Gastroesophageal sphincter (tissue), 4 donors: ENCODE results near the gene MKNK2. TPM values are rescaled to one million over a fixed set of nuclear protein-coding genes. Genes with fewer than 3 reads are reported as not detected.

Experiments used
- ATAC-seq: fragments of 150-250 bp; one replicate; pipeline ENCODE4 v1.9.1; 2016; ENCODE audit warnings: mild to moderate bottlenecking, moderate library complexity
- H3K27ac ChIP-seq, 4 donors: fragments of 200-600 bp; sonication (generic) in 3 of 4; 1 replicate in 3 of 4; 2 replicates in 1 of 4; pipeline ENCODE4 v1.5.1; 2016 to 2019
- H3K27me3 ChIP-seq: fragments of 200-600 bp; sonication (generic); one replicate; pipeline ENCODE4 v1.5.1; 2019
- H3K36me3 ChIP-seq, 2 donors: fragments of 200-600 bp; sonication (generic); one replicate each; pipeline ENCODE4 v1.5.1; 2019; ENCODE audit warnings: control low read depth in 1 of 2
- H3K4me1 ChIP-seq, 3 donors: fragments of 200-600 bp; sonication (generic); 1 replicate in 2 of 3; 2 replicates in 1 of 3; pipeline ENCODE4 v1.5.1; 2016 to 2019; ENCODE audit warnings: control low read depth in 2 of 3
- H3K4me3 ChIP-seq, 2 donors: fragments of 200-600 bp; sonication (generic); one replicate each; pipeline ENCODE4 v1.5.1; 2019; ENCODE audit warnings: mild to moderate bottlenecking in 1 of 2, moderate library complexity in 1 of 2
- H3K9me3 ChIP-seq, 3 donors: fragments of 200-600 bp; sonication (generic); one replicate each; pipeline ENCODE4 v1.5.1; 2017 to 2019; ENCODE audit warnings: control low read depth in 2 of 3
- EP300 ChIP-seq: sonication (generic); formaldehyde crosslinking; IDR thresholded peaks from one replicate; pipeline ENCODE4 v1.6.1; 2017; ENCODE audit warnings: antibody characterized with exemption, mild to moderate bottlenecking
- POLR2A ChIP-seq, 2 donors: fragments of 450-650 bp; IDR thresholded peaks; one replicate each; pipeline ENCODE4 v1.6.1; 2017; ENCODE audit warnings: antibody characterized with exemption in 2 of 2, mild to moderate bottlenecking in 2 of 2, moderate library complexity in 1 of 2
- POLR2AphosphoS5 ChIP-seq: sonication (generic); formaldehyde crosslinking; IDR thresholded peaks from one replicate; pipeline ENCODE4 v1.6.1; 2017; ENCODE audit warnings: antibody characterized with exemption
- WGBS, 2 donors: methylation state at CpG; one replicate each; pipeline ENCODE4 v1.1.5; 2018; ENCODE audit warnings: low coverage in 1 of 2; 5-methylcytosine and 5-hydroxymethylcytosine counted together
- total RNA-seq, 4 donors: library from RNA; depleted of rRNA; stranded (reverse); fragments of >200 nt; gene quantifications; one replicate each; pipeline ENCODE4 v1.1.0, GENCODE V29; 2016
- TF ChIP-seq, protein P1 (sequence below), 4 experiments: fragments of 200-600 bp in 2 of 4; fragments of 450-650 bp in 2 of 4; sonication (generic) in 1 of 4; IDR thresholded peaks; one replicate each; pipeline ENCODE4 v1.5.1; 2017 to 2019; ENCODE audit warnings: antibody characterized with exemption in 4 of 4, mild to moderate bottlenecking in 2 of 4, moderate library complexity in 2 of 4

The MKNK2 gene
- total RNA-seq, 4 donors from 2014 or later, result 98.4 to 195 (median 173) TPM

- peaks cover 9 to 84% (median 71%) of the 10 kb centered on the region in 3 donors for H3K4me1 ChIP-seq
- no peaks in the 10 kb centered on the region for H3K9me3 ChIP-seq
- TF ChIP-seq EP300, result no peak
- no peak for TF ChIP-seq POLR2A (IDR thresholded peaks at IDR 0.05)
- TF ChIP-seq, protein P1, sequence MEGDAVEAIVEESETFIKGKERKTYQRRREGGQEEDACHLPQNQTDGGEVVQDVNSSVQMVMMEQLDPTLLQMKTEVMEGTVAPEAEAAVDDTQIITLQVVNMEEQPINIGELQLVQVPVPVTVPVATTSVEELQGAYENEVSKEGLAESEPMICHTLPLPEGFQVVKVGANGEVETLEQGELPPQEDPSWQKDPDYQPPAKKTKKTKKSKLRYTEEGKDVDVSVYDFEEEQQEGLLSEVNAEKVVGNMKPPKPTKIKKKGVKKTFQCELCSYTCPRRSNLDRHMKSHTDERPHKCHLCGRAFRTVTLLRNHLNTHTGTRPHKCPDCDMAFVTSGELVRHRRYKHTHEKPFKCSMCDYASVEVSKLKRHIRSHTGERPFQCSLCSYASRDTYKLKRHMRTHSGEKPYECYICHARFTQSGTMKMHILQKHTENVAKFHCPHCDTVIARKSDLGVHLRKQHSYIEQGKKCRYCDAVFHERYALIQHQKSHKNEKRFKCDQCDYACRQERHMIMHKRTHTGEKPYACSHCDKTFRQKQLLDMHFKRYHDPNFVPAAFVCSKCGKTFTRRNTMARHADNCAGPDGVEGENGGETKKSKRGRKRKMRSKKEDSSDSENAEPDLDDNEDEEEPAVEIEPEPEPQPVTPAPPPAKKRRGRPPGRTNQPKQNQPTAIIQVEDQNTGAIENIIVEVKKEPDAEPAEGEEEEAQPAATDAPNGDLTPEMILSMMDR (IDR thresholded peaks at IDR 0.05), result no peak
- no peak for TF ChIP-seq POLR2AphosphoS5
- ATAC-seq, result no peak
- H3K4me3 ChIP-seq, result peak overlapping the region; percentile 93 to 100
- H3K27me3 ChIP-seq, result no peaks in the 10 kb centered on the region
- no CpG with 5 or more reads among the region's 27 CpGs for whole genome bisulfite sequencing, 2 donors
- H3K36me3 ChIP-seq, result peaks cover 0 to 51% of the 10 kb centered on the region in 2 donors
- peak overlapping the region; percentile 95 to 100 (median 99) for H3K27ac ChIP-seq
Measured at GRCh38 chr19:2048959-2049740, 1.9 kb downstream of the MKNK2 start.

DNA sequence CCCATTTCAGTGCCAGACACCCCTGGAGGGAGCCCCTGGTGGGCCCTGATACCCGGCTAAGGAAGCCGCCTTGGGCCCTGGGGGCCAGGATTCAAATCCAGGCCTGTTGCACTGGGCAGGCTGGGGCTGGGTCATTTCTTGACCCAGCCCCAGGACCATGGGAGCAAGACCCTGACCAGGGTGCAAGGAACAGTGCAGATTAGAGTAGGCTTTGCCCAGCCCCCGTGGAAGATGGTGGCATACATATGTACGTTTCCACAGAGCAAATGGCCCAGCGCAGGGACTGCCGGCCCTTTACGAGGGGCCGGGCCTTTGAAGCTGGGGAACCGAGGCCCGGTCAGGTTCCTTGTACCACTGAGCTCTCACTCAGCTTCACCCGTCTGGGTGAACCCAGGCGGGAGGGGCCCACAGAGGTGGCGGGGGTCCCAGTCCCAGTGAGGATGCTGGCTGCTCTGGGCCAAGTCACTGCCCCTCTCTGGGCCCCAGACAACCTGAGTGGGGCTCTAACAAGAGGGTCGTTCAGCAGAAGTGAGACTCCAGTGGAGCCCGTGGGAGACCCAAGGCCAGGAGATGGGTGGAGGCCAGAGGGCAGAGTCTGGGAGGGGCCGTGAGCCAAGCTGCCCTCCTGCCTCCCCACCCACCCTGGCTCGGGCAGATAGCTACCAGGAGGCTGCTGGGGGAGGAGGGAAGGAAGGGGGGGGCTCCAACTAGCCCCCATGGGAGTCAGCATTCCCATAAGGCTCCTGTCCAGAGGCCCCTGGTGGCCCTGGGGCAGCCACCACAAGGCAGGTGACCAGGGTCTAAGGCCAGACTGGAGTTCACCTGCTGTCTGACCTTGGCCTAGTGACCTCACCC, 2.7 kb downstream of the MKNK2 start:
- WGBS, 2 donors, result 76% methylated on average over 4 of the region's 17 CpGs; no CpG with 5 or more reads in 1 of the 2 donors
- H3K27me3 ChIP-seq, result no peaks in the 10 kb centered on the region
- peaks cover 9 to 84% (median 71%) of the 10 kb centered on the region in 3 donors for H3K4me1 ChIP-seq

GRCh38 chr19:2047449-2048103, 3.5 kb downstream of the MKNK2 start:
- peak overlapping the region in 3 of 4 donors; percentile 99 to 100 (median 99) for H3K27ac ChIP-seq
- peaks cover 0 to 62% of the 10 kb centered on the region in 2 donors for H3K36me3 ChIP-seq
- H3K4me1 ChIP-seq, result peaks cover 9 to 87% (median 78%) of the 10 kb centered on the region in 3 donors
- H3K9me3 ChIP-seq, result no peaks in the 10 kb centered on the region
- H3K4me3 ChIP-seq, result peak overlapping the region in 1 of 2 donors; percentile 100
- 76 to 89% methylated on average over 3 to 5 of the region's 22 CpGs for WGBS, 2 donors
- no peak for TF ChIP-seq EP300
- peak; percentile 65 for TF ChIP-seq POLR2AphosphoS5
- H3K27me3 ChIP-seq, result no peaks in the 10 kb centered on the region
- no peak for ATAC-seq

More for the DNA sequence above, 2.7 kb downstream of the MKNK2 start:
- ATAC-seq, result no peak
- H3K36me3 ChIP-seq, result peaks cover 0 to 55% of the 10 kb centered on the region in 2 donors
- TF ChIP-seq, protein P1 (IDR thresholded peaks at IDR 0.05), result no peak
- no peak for TF ChIP-seq EP300
- TF ChIP-seq POLR2AphosphoS5, result no peak
- no peak for TF ChIP-seq POLR2A (IDR thresholded peaks at IDR 0.05)
- no peaks in the 10 kb centered on the region for H3K9me3 ChIP-seq
- H3K4me3 ChIP-seq, result peak overlapping the region; percentile 93 to 100
- peak overlapping the region; percentile 95 to 100 (median 99) for H3K27ac ChIP-seq

DNA sequence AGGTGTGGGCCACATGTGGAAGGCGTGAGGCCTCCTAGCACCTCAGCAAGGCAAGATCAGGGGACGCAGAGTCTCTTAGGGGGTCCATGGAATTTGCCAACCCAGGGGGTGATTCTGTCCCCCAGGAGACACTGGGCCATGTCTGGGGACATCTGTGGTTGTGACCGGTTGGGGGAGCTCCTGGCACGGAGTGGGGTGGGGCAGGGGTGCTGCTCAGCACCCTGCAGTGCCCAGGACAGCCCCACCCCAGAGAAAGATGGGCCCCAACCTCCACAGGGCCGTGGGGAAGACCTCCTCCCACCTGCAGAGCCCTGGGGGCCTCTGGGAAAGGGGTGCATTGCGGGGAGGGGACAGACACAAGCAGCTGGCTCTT, 4.0 kb downstream of the MKNK2 start:
- TF ChIP-seq EP300 (no peak), POLR2AphosphoS5 (no peak), POLR2A (IDR thresholded peaks at IDR 0.05) (no peak)
- TF ChIP-seq, protein P1 (IDR thresholded peaks at IDR 0.05), result no peak
- Histone ChIP-seq H3K9me3 (no peaks in the 10 kb centered on the region), H3K36me3 (peaks cover 0 to 66% of the 10 kb centered on the region in 2 donors), H3K27me3 (no peaks in the 10 kb centered on the region), H3K27ac (peak overlapping the region in 3 of 4 donors; percentile 99 to 100 (median 99)), H3K4me3 (peak overlapping the region in 1 of 2 donors; percentile 100), H3K4me1 (peaks cover 9 to 87% (median 78%) of the 10 kb centered on the region in 3 donors)
- WGBS, 2 donors, result no CpG with 5 or more reads among the region's 6 CpGs
- no peak for ATAC-seq
